H1 (cell line): ENCODE data around the gene RSPH9. TPM values are rescaled to one million over a fixed set of nuclear protein-coding genes. Genes with fewer than 3 reads are reported as not detected.
A peak's percentile ranks its signal among the peaks of the same experiment; 100 is the strongest.

Source experiments
- CBX5 ChIP-seq: fragments of 300-800, 300-1000 bp; sonication (generic); IDR thresholded peaks from 2 replicates; pipeline ENCODE4 v1.7.1; 2016; ENCODE audit warnings: antibody characterized with exemption, low read length, low read depth
- CHD7 ChIP-seq: fragments of 300-600 bp; sonication (generic); IDR thresholded peaks from 2 replicates; pipeline ENCODE4 v1.7.1; 2012; ENCODE audit warnings: low read length, moderate library complexity, mild to moderate bottlenecking, inconsistent platforms; ENCODE audit not compliant: insufficient replicate concordance
- E2F6 ChIP-seq: IDR thresholded peaks from 2 replicates; pipeline ENCODE4 v1.6.1; 2012; ENCODE audit warnings: inconsistent platforms
- KDM1A ChIP-seq: fragments of 200-600, 300-600 bp; sonication (generic); IDR thresholded peaks from 2 replicates; pipeline ENCODE4 v1.7.1; 2016; ENCODE audit warnings: mild to moderate bottlenecking, low read length, borderline replicate concordance
- KDM4A ChIP-seq: IDR thresholded peaks from one replicate; pipeline ENCODE4 v1.7.1; 2012; ENCODE audit warnings: low read depth, mild to moderate bottlenecking, moderate library complexity, low read length, inconsistent platforms; ENCODE audit not compliant: severe bottlenecking
- NRF1 ChIP-seq: IDR thresholded peaks from 2 replicates; pipeline ENCODE4 v1.6.1; 2011; ENCODE audit warnings: mild to moderate bottlenecking, low read depth, low read length, improper control_type of control experiment
- RXRA ChIP-seq: IDR thresholded peaks from 2 replicates; pipeline ENCODE4 v1.6.1; 2011; ENCODE audit warnings: low read depth, mild to moderate bottlenecking, low read length, moderate library complexity; ENCODE audit not compliant: insufficient read depth
- SAP30 ChIP-seq: fragments of 300-600 bp; sonication (generic); IDR thresholded peaks from 2 replicates; pipeline ENCODE4 v1.7.1; 2012; ENCODE audit warnings: low read length, moderate library complexity, mild to moderate bottlenecking, inconsistent platforms; ENCODE audit not compliant: insufficient read depth, insufficient replicate concordance
- polyA plus RNA-seq, 7 experiments: library from polyadenylated mRNA; depleted of rRNA in 3 of 7; stranded (reverse) in 5 of 7; unstranded in 2 of 7; fragments of >200 nt in 5 of 7; fragments of 200-250 nt in 2 of 7; gene quantifications; 1 replicate in 5 of 7; 2 replicates in 1 of 7; 4 replicates in 1 of 7; pipeline versions ENCODE4 v1.2.1 to v1.2.3, GENCODE V29; 2011 to 2013; ENCODE audit warnings: missing spikeins in 2 of 7, mixed read lengths in 2 of 7
- total RNA-seq: library from RNA; stranded (reverse); fragmentation: NEBNext Ultra II Directional; extraction: Animal tissue kit (Norgen Biotek cat#: 25700); gene quantifications from 2 replicates; pipeline ENCODE4 v1.2.1, GENCODE V29; 2021

The RSPH9 gene
- total and polyA plus RNA-seq, 2 of the 8 experiments (the other 6 are each of a cell fraction or from before 2014, with no cell fraction given) = 0.15 to 0.23 TPM

- TF ChIP-seq E2F6 = peak; percentile 68
- no peak for TF ChIP-seq RXRA
- TF ChIP-seq CBX5 = no peak
- no peak for TF ChIP-seq CHD7
- peak; percentile 68 for TF ChIP-seq KDM4A
- peak; percentile 67 for TF ChIP-seq SAP30
- TF ChIP-seq NRF1 = no peak
- TF ChIP-seq KDM1A = peak; percentile 93; the same call in 1 of the 2 replicates
These were observed 9.2 kb upstream of the RSPH9 start, which contains the start of gene MAD2L1BP (continued) for GRCh38 chr6:43635387-43636307.
